ENCODE results near the gene SERPINA4. TPM values are rescaled to one million over a fixed set of nuclear protein-coding genes. Genes with fewer than 3 reads are reported as not detected.

The SERPINA4 gene
- total RNA-seq (2021; fragmentation: NEBNext Ultra II Directional; extraction: Animal tissue kit (Norgen Biotek cat#: 25700)), result not detected
- long read RNA-seq, result 0 reads

GRCh38 chr14:94560751-94561655 lies at the start of gene SERPINA4:
SERPINA4 (plus strand) TSS chr14:94561442; CDS start chr14:94563483, 2,041 bp downstream.
- H3K36me3 Mint-ChIP-seq (ENCODE audit: low read depth), result peaks cover 2% of the 10 kb centered on the region; the same call in 1 of the 2 replicates
- no peaks in the 10 kb centered on the region; the same call in 1 of the 2 replicates for H3K27me3 Mint-ChIP-seq (ENCODE audit: insufficient read depth)
- DNase-seq, result no peak

GRCh38 chr14:94514351-94514750 lies 46.9 kb upstream of the SERPINA4 start:
- DNase-seq, result no peak
- peaks cover 78% of the 10 kb centered on the region for H3K9me3 Mint-ChIP-seq
- H3K4me3 Mint-ChIP-seq, result no peak overlapping the region
- TF ChIP-seq CTCF (IDR thresholded peaks at IDR 0.05), result no peak
- H3K27ac Mint-ChIP-seq, result no peak overlapping the region
- no peaks in the 10 kb centered on the region for H3K4me1 Mint-ChIP-seq (ENCODE audit: low read depth)
- no peaks in the 10 kb centered on the region for H3K27me3 Mint-ChIP-seq (ENCODE audit: insufficient read depth)
- no peaks in the 10 kb centered on the region; the same call in 1 of the 2 replicates for H3K36me3 Mint-ChIP-seq (ENCODE audit: low read depth)

More at GRCh38 chr14:94560751-94561655, at the start of gene SERPINA4:
- H3K27ac Mint-ChIP-seq, result no peak within 1 kb of the TSS
- no peaks in the 10 kb centered on the region for H3K4me1 Mint-ChIP-seq (ENCODE audit: low read depth)
- H3K4me3 Mint-ChIP-seq, result no peak within 1 kb of the TSS
- H3K9me3 Mint-ChIP-seq, result peaks cover 78% of the 10 kb centered on the region
- no peak for TF ChIP-seq CTCF (IDR thresholded peaks at IDR 0.05)

- no peaks in the 10 kb centered on the region; the same call in 1 of the 2 replicates for H3K36me3 Mint-ChIP-seq (ENCODE audit: low read depth)
Observed at GRCh38 chr14:94515426-94515825, 45.8 kb upstream of the SERPINA4 start.

GRCh38 chr14:94515856-94516255 lies 45.4 kb upstream of the SERPINA4 start:
- no peaks in the 10 kb centered on the region for H3K4me1 Mint-ChIP-seq (ENCODE audit: low read depth)
- no peak for TF ChIP-seq CTCF (IDR thresholded peaks at IDR 0.05)
- H3K9me3 Mint-ChIP-seq, result peaks cover 73% of the 10 kb centered on the region
- H3K36me3 Mint-ChIP-seq (ENCODE audit: low read depth), result no peaks in the 10 kb centered on the region; the same call in 1 of the 2 replicates
- no peak overlapping the region for H3K27ac Mint-ChIP-seq
- H3K4me3 Mint-ChIP-seq, result no peak overlapping the region
- H3K27me3 Mint-ChIP-seq (ENCODE audit: insufficient read depth), result no peaks in the 10 kb centered on the region
- DNase-seq, result no peak

More at GRCh38 chr14:94515426-94515825, 45.8 kb upstream of the SERPINA4 start:
- H3K9me3 Mint-ChIP-seq, result peaks cover 76% of the 10 kb centered on the region
- no peak for DNase-seq
- no peak overlapping the region for H3K27ac Mint-ChIP-seq
- H3K4me3 Mint-ChIP-seq, result no peak overlapping the region
- no peaks in the 10 kb centered on the region for H3K27me3 Mint-ChIP-seq (ENCODE audit: insufficient read depth)
- no peaks in the 10 kb centered on the region for H3K4me1 Mint-ChIP-seq (ENCODE audit: low read depth)
- no peak for TF ChIP-seq CTCF (IDR thresholded peaks at IDR 0.05)

- H3K4me3 Mint-ChIP-seq, result no peak overlapping the region
- H3K4me1 Mint-ChIP-seq (ENCODE audit: low read depth), result no peaks in the 10 kb centered on the region
- peaks cover 69% of the 10 kb centered on the region for H3K9me3 Mint-ChIP-seq
- no peaks in the 10 kb centered on the region; the same call in 1 of the 2 replicates for H3K36me3 Mint-ChIP-seq (ENCODE audit: low read depth)
- no peak for DNase-seq
- no peak for TF ChIP-seq CTCF (IDR thresholded peaks at IDR 0.05)
- H3K27ac Mint-ChIP-seq, result no peak overlapping the region
- H3K27me3 Mint-ChIP-seq (ENCODE audit: insufficient read depth), result no peaks in the 10 kb centered on the region; the same call in 1 of the 2 replicates
Observed at GRCh38 chr14:94517248-94517640, 44.0 kb upstream of the SERPINA4 start.

Data from HFFc6 (cell line).